ENCODE results near the gene C1QTNF12. TPM values are rescaled to one million over a fixed set of nuclear protein-coding genes. Genes with fewer than 3 reads are reported as not detected.

The C1QTNF12 gene
- total and polyA plus RNA-seq, 4 donors = 1.2 to 3.0 (median 2.0) TPM

DNA sequence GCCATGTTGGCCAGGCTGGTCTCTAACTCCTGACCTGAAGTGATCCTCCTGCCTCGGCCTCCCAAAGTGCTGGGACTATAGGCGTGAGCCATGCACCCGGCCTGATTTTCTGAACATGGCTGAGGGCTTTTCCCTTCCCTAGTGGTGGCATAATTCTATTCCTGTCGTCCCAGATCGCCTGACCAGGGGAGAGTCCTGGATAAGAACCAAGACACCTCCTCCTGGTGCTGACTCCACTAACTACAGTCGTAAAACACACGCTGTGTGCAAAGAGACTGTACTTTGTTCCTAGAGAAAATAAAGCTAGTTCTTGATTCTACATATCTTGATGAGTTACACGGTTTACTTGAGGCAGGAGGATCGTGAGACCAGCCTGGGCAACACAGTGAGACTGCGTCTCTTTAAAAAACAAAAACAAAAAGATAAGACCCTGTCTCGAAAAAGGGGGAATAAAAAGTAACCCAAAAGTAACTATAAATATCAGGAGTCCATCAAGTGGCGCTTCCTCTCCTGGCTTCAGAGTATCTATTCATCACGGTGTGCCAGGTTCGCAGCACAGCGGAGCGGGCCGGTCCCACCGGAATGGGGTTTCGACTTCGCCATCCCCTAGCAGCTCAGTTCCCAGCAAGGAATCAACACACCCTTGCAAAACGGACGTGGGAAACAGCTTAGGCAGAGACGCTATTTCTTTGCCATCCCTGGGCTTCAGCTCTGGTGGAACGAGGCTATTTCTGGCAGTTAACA is 15.7 kb downstream of the C1QTNF12 start:
- Histone ChIP-seq H3K36me3 (ENCODE audit: control insufficient read depth in 4 of 4, insufficient read depth in 4 of 4, low read length in 4 of 4) (peaks cover 0 to 32% (median 3%) of the 10 kb centered on the region in 4 donors), H3K27ac (ENCODE audit: low read depth in 1 of 2, low read length in 1 of 2) (peak overlapping the region; percentile 91 to 97), H3K4me3 (peak overlapping the region; percentile 93), H3K4me1 (ENCODE audit: control insufficient read depth in 5 of 5, insufficient read depth in 5 of 5, low read length in 5 of 5) (peaks cover 0 to 19% (median 7%) of the 10 kb centered on the region in 5 donors), H3K9ac (ENCODE audit: insufficient read depth in 1 of 2, low read length in 2 of 2) (peak overlapping the region in 1 of 2 donors; percentile 56), H3K27me3 (ENCODE audit: control insufficient read depth in 3 of 3, insufficient read depth in 3 of 3, low read length in 2 of 3) (no peaks in the 10 kb centered on the region), H3K9me3 (ENCODE audit: control insufficient read depth in 4 of 4, insufficient read depth in 3 of 4, low read length in 3 of 4) (peaks cover 0 to 6% (median 0%) of the 10 kb centered on the region in 4 donors)
- DNase-seq (no peak), ATAC-seq (ENCODE audit: insufficient read depth, low FRiP score) (no peak)
- WGBS, 2 donors = 13 to 19% methylated on average over 24 of the region's 24 CpGs
- TF ChIP-seq CTCF (IDR thresholded peaks at IDR 0.05; ENCODE audit: control extremely low read depth, extremely low read depth) = no peak

- peaks cover 0 to 3% (median 0%) of the 10 kb centered on the region in 4 donors for H3K9me3 ChIP-seq (ENCODE audit: control insufficient read depth in 4 of 4, insufficient read depth in 3 of 4, low read length in 3 of 4)
- WGBS, 2 donors = 93 to 94% methylated on average over 19 of the region's 19 CpGs
- no peak for TF ChIP-seq CTCF (IDR thresholded peaks at IDR 0.05; ENCODE audit: control extremely low read depth, extremely low read depth)
- no peak overlapping the region for H3K27ac ChIP-seq (ENCODE audit: low read depth in 1 of 2, low read length in 1 of 2)
- DNase-seq (no peak), ATAC-seq (ENCODE audit: insufficient read depth, low FRiP score) (no peak)
- no peak overlapping the region for H3K9ac ChIP-seq (ENCODE audit: insufficient read depth in 1 of 2, low read length in 2 of 2)
- H3K27me3 ChIP-seq (ENCODE audit: control insufficient read depth in 3 of 3, insufficient read depth in 3 of 3, low read length in 2 of 3) = no peaks in the 10 kb centered on the region
- H3K4me3 ChIP-seq = no peak overlapping the region
- peaks cover 0 to 19% (median 7%) of the 10 kb centered on the region in 5 donors for H3K4me1 ChIP-seq (ENCODE audit: control insufficient read depth in 5 of 5, insufficient read depth in 5 of 5, low read length in 5 of 5)
- H3K36me3 ChIP-seq (ENCODE audit: control insufficient read depth in 4 of 4, insufficient read depth in 4 of 4, low read length in 4 of 4) = peaks cover 0 to 39% (median 3%) of the 10 kb centered on the region in 4 donors
Observed at GRCh38 chr1:1229770-1230169, 16.8 kb downstream of the C1QTNF12 start.

- H3K9ac ChIP-seq (ENCODE audit: insufficient read depth in 1 of 2, low read length in 2 of 2) = no peak overlapping the region
- H3K4me1 ChIP-seq (ENCODE audit: control insufficient read depth in 5 of 5, insufficient read depth in 5 of 5, low read length in 5 of 5) = peaks cover 0 to 19% (median 7%) of the 10 kb centered on the region in 5 donors
- no peak overlapping the region for H3K27ac ChIP-seq (ENCODE audit: low read depth in 1 of 2, low read length in 1 of 2)
- no peak for DNase-seq
- H3K36me3 ChIP-seq (ENCODE audit: control insufficient read depth in 4 of 4, insufficient read depth in 4 of 4, low read length in 4 of 4) = peaks cover 0 to 41% (median 2%) of the 10 kb centered on the region in 4 donors
- WGBS, 2 donors = 89 to 92% methylated on average over 28 of the region's 28 CpGs
- no peak overlapping the region for H3K4me3 ChIP-seq
- no peak for TF ChIP-seq CTCF (IDR thresholded peaks at IDR 0.05; ENCODE audit: control extremely low read depth, extremely low read depth)
- no peaks in the 10 kb centered on the region for H3K27me3 ChIP-seq (ENCODE audit: control insufficient read depth in 3 of 3, insufficient read depth in 3 of 3, low read length in 2 of 3)
- H3K9me3 ChIP-seq (ENCODE audit: control insufficient read depth in 4 of 4, insufficient read depth in 3 of 4, low read length in 3 of 4) = peaks cover 0 to 3% (median 0%) of the 10 kb centered on the region in 4 donors
- no peak for ATAC-seq (ENCODE audit: insufficient read depth, low FRiP score)
Observed at GRCh38 chr1:1228596-1229321, 17.8 kb downstream of the C1QTNF12 start.

Measured in lung (tissue), 12 donors.